Endothelial cell (in vitro differentiated cells): ENCODE results near the gene SUSD1. TPM values are rescaled to one million over a fixed set of nuclear protein-coding genes. Genes with fewer than 3 reads are reported as not detected.
A peak's percentile ranks its signal among the peaks of the same experiment; 100 is the strongest.

Experiments used
- DNase-seq: peaks from one replicate; pipeline ENCODE4 v3.0.0; 2021; ENCODE audit warnings: low spot score
- H3K27ac Mint-ChIP-seq: one replicate; pipeline ENCODE4 v1.8.0; 2021; ENCODE audit warnings: mixed read lengths, inconsistent platforms; ENCODE audit not compliant: unreplicated experiment
- H3K27me3 Mint-ChIP-seq: one replicate; pipeline ENCODE4 v1.8.0; 2021; ENCODE audit warnings: mild to moderate bottlenecking, moderate library complexity, mixed read lengths, inconsistent platforms; ENCODE audit not compliant: unreplicated experiment
- H3K36me3 Mint-ChIP-seq: one replicate; pipeline ENCODE4 v1.8.0; 2021; ENCODE audit warnings: mild to moderate bottlenecking, low read depth, mixed read lengths, inconsistent platforms; ENCODE audit not compliant: unreplicated experiment
- H3K4me1 Mint-ChIP-seq: one replicate; pipeline ENCODE4 v1.8.0; 2021; ENCODE audit warnings: mild to moderate bottlenecking, mixed read lengths, inconsistent platforms; ENCODE audit not compliant: unreplicated experiment
- H3K4me3 Mint-ChIP-seq: one replicate; pipeline ENCODE4 v1.8.0; 2021; ENCODE audit warnings: mild to moderate bottlenecking, mixed read lengths, inconsistent platforms; ENCODE audit not compliant: unreplicated experiment
- H3K9me3 Mint-ChIP-seq: one replicate; pipeline ENCODE4 v1.8.0; 2021; ENCODE audit warnings: mixed read lengths, inconsistent platforms; ENCODE audit not compliant: unreplicated experiment
- CTCF ChIP-seq: fragments of 200-600 bp; sonication (generic); IDR thresholded peaks from one replicate; pipeline ENCODE4 v1.5.0; 2021; ENCODE audit warnings: antibody characterized with exemption; ENCODE audit not compliant: unreplicated experiment
- total RNA-seq: library from RNA; stranded (reverse); fragmentation: NEBNext Ultra II Directional; extraction: Animal tissue kit (Norgen Biotek cat#: 25700); gene quantifications from one replicate; pipeline ENCODE4 v1.2.1, GENCODE V29; 2021; ENCODE audit not compliant: unreplicated experiment

The SUSD1 gene
- total RNA-seq, 1 donor from 2014 or later = 5.7 TPM

GRCh38 chr9:112005939-112006338 lies 169.2 kb downstream of the SUSD1 start:
- Mint-ChIP-seq H3K27ac (no peak overlapping the region), H3K4me3 (no peak overlapping the region), H3K4me1 (peaks cover 32% of the 10 kb centered on the region), H3K9me3 (no peaks in the 10 kb centered on the region), H3K36me3 (peaks cover 3% of the 10 kb centered on the region), H3K27me3 (no peaks in the 10 kb centered on the region)
- no peak for DNase-seq
- no peak for TF ChIP-seq CTCF

GRCh38 chr9:112003538-112003937 lies 171.6 kb downstream of the SUSD1 start:
- Mint-ChIP-seq H3K36me3 (peaks cover 3% of the 10 kb centered on the region), H3K27me3 (no peaks in the 10 kb centered on the region), H3K4me3 (no peak overlapping the region), H3K27ac (no peak overlapping the region), H3K9me3 (no peaks in the 10 kb centered on the region), H3K4me1 (peaks cover 35% of the 10 kb centered on the region)
- no peak for TF ChIP-seq CTCF
- DNase-seq = no peak

- Mint-ChIP-seq H3K9me3 (no peaks in the 10 kb centered on the region), H3K4me3 (peak overlapping the region; percentile 34), H3K4me1 (peaks cover 35% of the 10 kb centered on the region), H3K27ac (peak overlapping the region; percentile 78), H3K36me3 (peaks cover 3% of the 10 kb centered on the region), H3K27me3 (peaks cover 1% of the 10 kb centered on the region)
- DNase-seq = no peak
- TF ChIP-seq CTCF = no peak
Observed at GRCh38 chr9:112002847-112003457, 172.1 kb downstream of the SUSD1 start.

DNA sequence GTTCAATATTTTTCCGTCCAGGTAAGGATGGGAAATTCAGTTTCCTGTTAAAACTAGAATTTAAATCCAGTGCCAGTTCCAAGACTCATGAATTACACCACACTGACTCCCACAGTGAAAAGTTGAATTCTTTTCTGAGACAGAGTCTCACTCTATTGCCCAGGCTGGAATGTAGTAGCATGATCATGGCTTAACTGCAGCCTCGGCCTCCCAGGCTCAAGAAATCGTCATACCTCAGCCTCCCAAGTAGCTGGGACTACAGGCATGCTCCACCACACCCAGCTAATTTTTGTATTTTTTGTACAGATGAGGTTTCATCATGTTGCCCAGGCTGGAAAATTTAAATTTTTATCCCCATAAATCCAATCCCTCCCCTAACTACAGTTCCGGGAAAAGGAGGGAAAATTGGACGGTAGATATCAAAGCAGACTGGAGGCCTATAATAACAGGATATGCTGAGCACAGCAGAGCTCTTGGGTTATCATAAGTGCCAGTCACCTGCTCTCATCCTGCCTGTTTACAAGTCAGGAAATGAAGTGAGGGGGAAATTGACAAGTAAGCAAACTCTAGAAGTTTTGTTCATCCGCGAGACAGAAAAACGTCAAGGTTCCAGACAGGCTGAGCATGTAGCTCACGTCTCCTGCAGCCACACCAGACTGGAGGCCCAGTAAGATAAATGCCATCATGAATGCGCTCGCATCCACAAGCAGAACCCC lies 172.8 kb downstream of the SUSD1 start:
- peaks cover 37% of the 10 kb centered on the region for H3K4me1 Mint-ChIP-seq
- DNase-seq = no peak
- peaks cover 3% of the 10 kb centered on the region for H3K36me3 Mint-ChIP-seq
- no peaks in the 10 kb centered on the region for H3K9me3 Mint-ChIP-seq
- peak overlapping the region; percentile 78 for H3K27ac Mint-ChIP-seq
- no peak for TF ChIP-seq CTCF
- H3K4me3 Mint-ChIP-seq = peak overlapping the region; percentile 34
- H3K27me3 Mint-ChIP-seq = peaks cover 1% of the 10 kb centered on the region

GRCh38 chr9:112000743-112001142 lies 174.4 kb downstream of the SUSD1 start:
- H3K4me1 Mint-ChIP-seq = peaks cover 27% of the 10 kb centered on the region
- H3K36me3 Mint-ChIP-seq = peaks cover 3% of the 10 kb centered on the region
- H3K27me3 Mint-ChIP-seq = peaks cover 1% of the 10 kb centered on the region
- no peaks in the 10 kb centered on the region for H3K9me3 Mint-ChIP-seq
- DNase-seq = no peak
- no peak overlapping the region for H3K4me3 Mint-ChIP-seq
- peak overlapping the region; percentile 67 for H3K27ac Mint-ChIP-seq
- TF ChIP-seq CTCF = no peak
